GM10266 (cell line): ENCODE results near the gene FMN2.

Experiments
- DNase-seq: peaks from one replicate; pipeline ENCODE4 v3.0.0; 2012; ENCODE audit errors: extremely low spot score
- CTCF ChIP-seq: IDR thresholded peaks from 2 replicates; pipeline ENCODE4 v1.5.1; 2012; ENCODE audit warnings: mild to moderate bottlenecking, low read depth; ENCODE audit not compliant: control insufficient read depth, insufficient read depth; ENCODE audit errors: missing control alignments

The FMN2 gene

GRCh38 chr1:240090014-240090413, 1.7 kb upstream of the FMN2 start:
- DNase-seq, result no peak
- no peak for TF ChIP-seq CTCF

GRCh38 chr1:240090957-240091600, 604 bp upstream of the FMN2 start:
- DNase-seq, result peak; percentile 20
- TF ChIP-seq CTCF, result no peak

GRCh38 chr1:240092301-240093119, 827 bp downstream of the FMN2 start:
- peak; percentile 37 for DNase-seq
- no peak for TF ChIP-seq CTCF

GRCh38 chr1:240093120-240093961, 1.7 kb downstream of the FMN2 start:
- DNase-seq, result peak; percentile 28
- TF ChIP-seq CTCF, result no peak

- no peak for DNase-seq
- no peak for TF ChIP-seq CTCF
These were observed 2.5 kb downstream of the FMN2 start for GRCh38 chr1:240094041-240094722.

- TF ChIP-seq CTCF, result no peak
- DNase-seq, result no peak
These were observed 5.3 kb downstream of the FMN2 start for GRCh38 chr1:240096974-240097373.
